GM18870 (cell line): ENCODE results near the gene NISCH.

Experiments used
- ATAC-seq: cut with Tn5 transposase; IDR thresholded peaks from one replicate; pipeline ENCODE4 v1.9.1; 2021; ENCODE audit warnings: moderate library complexity; ENCODE audit not compliant: unreplicated experiment

Gene NISCH

GRCh38 chr3:52435246-52436101 lies 19.9 kb upstream of the NISCH start:
- ATAC-seq, result no peak

GRCh38 chr3:52436500-52437149 lies 18.8 kb upstream of the NISCH start:
- ATAC-seq, result no peak

DNA sequence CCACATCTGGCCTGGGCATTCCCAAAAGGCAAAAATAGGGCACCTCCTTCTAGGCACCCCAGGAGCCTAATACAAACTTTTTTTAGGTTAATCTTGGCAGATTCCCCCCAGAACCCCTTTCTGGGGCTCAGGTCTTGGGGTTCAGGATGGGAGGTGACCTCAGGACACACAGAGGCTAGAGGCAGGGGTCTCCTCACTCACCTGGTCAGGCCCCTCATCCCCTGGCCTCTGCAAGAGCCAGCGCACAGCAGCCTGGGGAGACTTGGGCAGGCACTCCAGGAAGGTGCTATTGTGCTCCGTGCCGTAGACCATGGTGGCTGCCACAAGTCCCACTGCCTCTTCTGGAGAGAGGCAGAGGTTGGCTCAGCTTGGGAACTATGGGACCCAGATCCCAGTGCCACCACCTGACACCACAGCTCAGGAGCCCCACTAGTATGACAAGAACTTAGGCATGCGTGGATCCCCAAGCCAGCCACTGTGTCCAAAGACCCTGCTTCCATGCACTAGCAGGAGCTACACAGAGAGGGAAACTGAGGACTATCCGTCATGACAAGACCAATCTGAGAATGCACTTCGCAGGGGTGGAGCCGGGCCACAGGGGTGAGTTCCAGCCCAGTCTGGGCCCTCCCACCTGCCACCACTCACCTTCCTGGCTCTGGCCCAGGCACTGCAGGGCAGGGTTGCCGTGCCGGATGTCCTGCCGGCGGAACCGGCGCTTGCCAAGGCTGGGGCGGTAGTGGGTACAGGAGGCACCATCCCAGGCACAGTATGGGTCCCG lies 17.9 kb upstream of the NISCH start:
- ATAC-seq, result no peak

- no peak for ATAC-seq
These were observed 17.4 kb upstream of the NISCH start for GRCh38 chr3:52438104-52438376.

- ATAC-seq, result no peak
These were observed 16.6 kb upstream of the NISCH start for GRCh38 chr3:52438579-52439425.

- no peak for ATAC-seq
These were observed 15.8 kb upstream of the NISCH start for GRCh38 chr3:52439426-52440248.

DNA sequence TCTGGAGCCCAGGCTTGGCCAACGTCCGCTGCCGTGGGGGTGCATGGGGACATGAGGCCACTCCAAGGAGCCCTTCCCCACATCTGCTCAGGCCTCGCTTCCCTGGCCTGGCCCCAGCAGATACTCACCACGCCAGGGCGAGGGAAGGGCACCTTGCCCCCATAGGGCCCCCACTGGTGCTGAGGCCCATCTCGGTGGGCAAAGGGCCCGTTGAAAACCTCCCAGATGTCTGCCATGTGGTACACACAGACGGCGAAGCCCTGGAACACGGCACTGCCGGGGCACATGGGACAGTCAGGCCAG lies 15.2 kb upstream of the NISCH start:
- ATAC-seq, result no peak

DNA sequence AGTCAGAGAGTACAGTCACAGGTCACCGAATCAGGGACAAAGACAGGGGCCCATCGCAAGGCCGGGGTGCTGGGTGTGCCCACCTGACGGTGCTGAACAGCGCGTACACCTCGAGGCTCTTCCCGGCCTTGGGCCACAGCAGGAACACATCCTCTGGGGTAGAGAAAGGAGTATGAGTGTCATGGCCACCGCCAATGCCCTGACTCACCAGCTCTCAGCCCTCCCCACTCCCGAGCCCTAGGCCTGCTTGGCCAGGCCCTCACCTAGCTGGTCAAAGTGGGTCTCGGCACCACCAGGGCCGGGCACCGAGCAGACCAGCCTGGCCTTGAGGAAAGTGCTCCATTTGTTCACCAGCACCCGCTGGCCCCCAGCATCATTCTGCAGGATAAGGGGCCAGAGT lies 14.7 kb upstream of the NISCH start:
- no peak for ATAC-seq

DNA sequence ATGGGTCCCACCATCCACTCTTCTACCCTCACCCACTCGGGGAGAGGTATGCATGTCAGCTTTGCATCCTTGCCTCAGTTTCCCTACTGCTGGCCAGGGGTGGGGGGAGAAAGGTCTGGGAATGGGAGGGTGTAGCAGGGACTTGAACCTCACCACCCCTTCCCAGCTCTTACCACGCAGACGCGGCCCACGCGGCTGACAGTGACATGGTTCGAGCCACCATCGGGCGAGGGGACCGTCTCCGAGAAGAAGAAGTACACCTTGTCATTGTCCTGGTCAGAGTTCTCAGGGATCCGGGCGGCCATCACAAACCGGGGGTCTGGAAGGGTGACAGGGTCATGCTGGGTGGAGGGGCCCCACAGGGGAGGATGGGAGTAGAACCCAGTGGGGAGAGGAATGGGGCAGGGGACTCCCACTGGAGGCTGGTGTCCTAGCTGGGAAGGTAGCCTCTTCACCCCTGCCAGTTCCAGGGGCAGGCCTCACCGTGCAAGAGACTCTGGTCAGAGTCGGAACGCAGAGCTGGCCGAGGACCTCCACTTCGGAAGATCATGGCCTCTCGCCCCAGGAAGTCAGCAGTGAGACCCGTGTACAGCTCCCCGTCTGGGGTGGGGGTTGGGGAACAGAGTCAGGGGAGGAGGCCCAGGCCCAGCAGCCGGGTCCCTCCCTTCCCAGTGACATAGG lies 14.2 kb upstream of the NISCH start:
- ATAC-seq, result no peak

GRCh38 chr3:52441772-52442332 lies 13.6 kb upstream of the NISCH start:
- no peak for ATAC-seq

DNA sequence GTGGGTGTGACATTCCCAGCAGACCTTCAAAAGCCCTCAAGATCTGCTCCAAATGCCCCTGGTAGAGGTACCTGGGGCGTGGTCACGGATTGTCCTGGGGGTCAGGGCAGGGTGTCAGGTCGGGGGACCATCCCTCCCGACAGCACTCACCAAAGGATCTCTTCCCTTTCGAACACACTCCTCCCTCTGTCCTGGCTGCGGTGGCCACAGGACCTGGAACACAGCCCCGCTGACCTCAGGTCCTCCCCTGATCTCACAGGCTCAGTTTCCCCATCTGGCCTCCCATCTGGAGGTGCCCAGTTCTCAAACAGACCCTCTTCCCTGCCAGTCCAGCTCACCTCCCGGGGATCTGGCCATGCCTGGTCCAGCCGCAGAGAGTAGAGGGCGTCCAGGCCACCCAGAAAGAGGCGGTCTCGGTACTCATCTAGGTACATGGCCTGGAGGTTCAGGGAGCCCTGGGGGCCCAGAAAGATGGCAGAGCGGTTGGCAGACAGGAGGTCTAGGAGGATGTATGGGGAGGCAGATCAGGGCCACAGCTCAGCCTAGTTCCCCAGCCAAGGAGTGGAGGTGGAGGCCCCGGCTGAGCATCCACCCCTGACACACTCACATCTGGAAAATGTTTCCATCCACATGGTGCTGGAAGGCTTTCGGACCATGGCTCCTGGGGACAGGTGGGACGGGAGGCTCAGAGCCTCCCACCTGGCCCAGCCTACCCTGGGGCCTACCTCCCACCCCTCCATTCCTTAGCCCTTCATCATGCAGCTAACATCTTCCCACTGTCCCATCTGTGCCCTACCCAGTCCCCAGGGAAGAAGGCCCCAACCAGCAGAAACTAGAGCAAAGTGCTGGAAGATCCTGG lies 12.8 kb upstream of the NISCH start:
- no peak for ATAC-seq

GRCh38 chr3:52443268-52443610 lies 12.2 kb upstream of the NISCH start:
- no peak for ATAC-seq

- no peak for ATAC-seq
These were observed 11.4 kb upstream of the NISCH start for GRCh38 chr3:52443791-52444687.

- ATAC-seq, result no peak
These were observed 10.3 kb upstream of the NISCH start, which contains the start of gene SEMA3G for GRCh38 chr3:52444860-52445793. SEMA3G (minus strand) TSS chr3:52445103; CDS start chr3:52445027, 76 bp downstream.

DNA sequence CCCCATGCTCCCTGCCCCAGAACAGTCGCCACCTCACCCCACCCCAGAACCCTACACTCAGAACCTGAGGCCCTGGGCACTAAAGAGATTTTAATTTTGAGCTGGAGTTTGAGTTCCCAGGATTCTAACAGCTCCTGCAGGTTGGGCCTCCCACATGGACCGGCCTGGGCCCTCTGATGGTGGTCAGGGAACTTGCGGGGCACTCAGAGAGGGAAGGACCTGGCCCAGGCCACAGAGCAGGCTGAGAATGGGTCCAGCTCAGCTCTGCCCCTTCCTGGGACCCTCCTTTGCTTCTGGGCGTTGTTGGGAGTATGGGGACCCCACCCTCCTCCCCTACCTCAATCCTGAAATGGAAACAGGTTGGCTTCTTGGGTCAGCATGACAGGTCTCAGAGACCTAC lies 9.4 kb upstream of the NISCH start:
- no peak for ATAC-seq
